Keratinocyte (primary cell): ENCODE results near the gene SALL2. TPM values are rescaled to one million over a fixed set of nuclear protein-coding genes. Genes with fewer than 3 reads are reported as not detected.

Source experiments
- DNase-seq: peaks from one replicate; pipeline ENCODE4 v3.0.0-alpha.2; 2011; ENCODE audit warnings: low read depth, missing footprints, low spot score
- FAIRE-seq: peaks from 2 replicates; lab custom pipeline; 2011; peaks lifted over from hg19 to GRCh38; lab: Jason Lieb, UNC
- H2AFZ ChIP-seq: 2 replicates; pipeline ENCODE4 v1.6.0; 2012; ENCODE audit warnings: low read length, control low read depth, inconsistent platforms; ENCODE audit not compliant: control insufficient read depth
- H3K27ac ChIP-seq: 2 replicates; pipeline ENCODE4 v1.5.1; 2011; ENCODE audit warnings: low read length; ENCODE audit not compliant: control insufficient read depth, insufficient read depth
- H3K27me3 ChIP-seq: 3 replicates; pipeline ENCODE4 v1.6.0; 2011; ENCODE audit warnings: low read length; ENCODE audit not compliant: control insufficient read depth, insufficient read depth; ENCODE audit errors: extremely low read depth
- H3K36me3 ChIP-seq, 2 experiments: 2 replicates in 1 of 2; 3 replicates in 1 of 2; pipeline ENCODE4 v1.5.1; 2011; ENCODE audit warnings: low read length in 2 of 2, mild to moderate bottlenecking in 1 of 2; ENCODE audit not compliant: control insufficient read depth in 2 of 2, insufficient read depth in 2 of 2; ENCODE audit errors: extremely low read depth in 1 of 2
- H3K4me1 ChIP-seq: 3 replicates; pipeline ENCODE4 v1.5.1; 2011; ENCODE audit warnings: low read length; ENCODE audit not compliant: control insufficient read depth, insufficient read depth; ENCODE audit errors: extremely low read depth
- H3K4me2 ChIP-seq: 3 replicates; pipeline ENCODE4 v1.6.0; 2011; ENCODE audit warnings: low read depth, low read length; ENCODE audit not compliant: control insufficient read depth, insufficient read depth; ENCODE audit errors: extremely low read depth
- H3K4me3 ChIP-seq, 3 experiments: fragments of 200-600 bp in 1 of 3; sonication (generic) in 1 of 3; 2 replicates in 2 of 3; 3 replicates in 1 of 3; pipeline ENCODE4 v1.5.1; 2011 to 2016; ENCODE audit warnings: low read length in 3 of 3, mild to moderate bottlenecking in 3 of 3, control low read depth in 2 of 3, inconsistent platforms in 1 of 3, low read depth in 1 of 3, mixed read lengths in 1 of 3, mixed run types in 1 of 3, moderate library complexity in 1 of 3; ENCODE audit not compliant: control insufficient read depth in 2 of 3, insufficient read depth in 2 of 3; ENCODE audit errors: extremely low read depth in 1 of 3
- H3K79me2 ChIP-seq: 2 replicates; pipeline ENCODE4 v1.6.0; 2012; ENCODE audit warnings: low read length; ENCODE audit not compliant: control insufficient read depth, insufficient read depth
- H3K9ac ChIP-seq: 3 replicates; pipeline ENCODE4 v1.6.0; 2011; ENCODE audit warnings: low read length; ENCODE audit not compliant: control insufficient read depth, insufficient read depth; ENCODE audit errors: extremely low read depth
- H3K9me1 ChIP-seq: 3 replicates; pipeline ENCODE4 v1.6.0; 2011; ENCODE audit warnings: low read length; ENCODE audit not compliant: control insufficient read depth, insufficient read depth; ENCODE audit errors: extremely low read depth
- H3K9me3 ChIP-seq: 2 replicates; pipeline ENCODE4 v1.5.1; 2012; ENCODE audit warnings: low read depth, low read length; ENCODE audit not compliant: control insufficient read depth
- H4K20me1 ChIP-seq: 3 replicates; pipeline ENCODE4 v1.6.0; 2011; ENCODE audit warnings: low read length; ENCODE audit not compliant: control insufficient read depth, insufficient read depth; ENCODE audit errors: extremely low read depth
- EZH2 ChIP-seq: IDR thresholded peaks from one replicate; pipeline ENCODE4 v1.6.1; 2012; ENCODE audit warnings: inconsistent platforms, mild to moderate bottlenecking, low read length, moderate library complexity
- dilution Hi-C: fragments of 300-500 bp; cut with MboI; formaldehyde crosslinking; loops from one replicate; pipeline ENCODE4 v1.7.0; 2020; ENCODE audit warnings: low sequenced_read_pairs; ENCODE audit not compliant: extremely low pct_ligation_motif_present
- polyA plus RNA-seq, 5 experiments: library from polyadenylated mRNA; depleted of rRNA in 3 of 5; stranded (reverse) in 3 of 5; stranded (forward) in 1 of 5; unstranded in 1 of 5; fragments of >200 nt; gene quantifications; 1 replicate in 1 of 5; 2 replicates in 3 of 5; 3 replicates in 1 of 5; pipeline versions ENCODE4 v1.2.1 to v1.2.3, GENCODE V29; 2011 to 2012; ENCODE audit warnings: missing spikeins in 2 of 5, low read depth in 1 of 5, low replicate concordance in 1 of 5
- TF ChIP-seq, protein P1 (sequence below), 3 experiments: IDR thresholded peaks in 1 of 3; conservative IDR thresholded peaks in 1 of 3; optimal IDR thresholded peaks in 1 of 3; 2 replicates in 2 of 3; 3 replicates in 1 of 3; pipeline versions ENCODE3 to v1.5.1; 2011; ENCODE audit warnings: low read length in 3 of 3, mild to moderate bottlenecking in 3 of 3, moderate library complexity in 2 of 3, control low read depth in 1 of 3, inconsistent platforms in 1 of 3; ENCODE audit not compliant: insufficient read depth in 2 of 3; ENCODE audit errors: extremely low read depth in 1 of 3

SALL2 gene
- polyA plus RNA-seq, 1 donor (not counting 4 experiments of a cell fraction or from before 2014, with no cell fraction given) = 0.64 TPM

DNA sequence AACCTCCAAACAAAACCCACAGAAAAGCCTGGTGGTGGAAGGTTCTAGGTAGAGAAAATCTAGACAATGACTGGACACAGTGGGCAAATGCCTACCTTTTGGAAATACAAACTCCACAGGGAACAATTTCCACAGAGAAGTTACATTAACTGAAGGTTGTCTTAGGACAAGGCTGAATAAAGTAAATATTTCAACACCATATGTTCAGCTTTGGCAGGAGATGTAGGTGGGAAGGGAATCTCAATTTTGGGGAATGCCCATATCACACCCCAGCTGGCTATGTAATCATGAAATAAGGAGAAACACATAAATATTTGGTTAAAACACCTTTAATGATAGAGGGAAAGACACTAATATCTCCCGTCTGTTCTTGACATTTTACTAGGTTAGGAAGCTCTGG, 5.4 kb downstream of the SALL2 start:
- TF ChIP-seq EZH2 = no peak
- TF ChIP-seq, protein P1, sequence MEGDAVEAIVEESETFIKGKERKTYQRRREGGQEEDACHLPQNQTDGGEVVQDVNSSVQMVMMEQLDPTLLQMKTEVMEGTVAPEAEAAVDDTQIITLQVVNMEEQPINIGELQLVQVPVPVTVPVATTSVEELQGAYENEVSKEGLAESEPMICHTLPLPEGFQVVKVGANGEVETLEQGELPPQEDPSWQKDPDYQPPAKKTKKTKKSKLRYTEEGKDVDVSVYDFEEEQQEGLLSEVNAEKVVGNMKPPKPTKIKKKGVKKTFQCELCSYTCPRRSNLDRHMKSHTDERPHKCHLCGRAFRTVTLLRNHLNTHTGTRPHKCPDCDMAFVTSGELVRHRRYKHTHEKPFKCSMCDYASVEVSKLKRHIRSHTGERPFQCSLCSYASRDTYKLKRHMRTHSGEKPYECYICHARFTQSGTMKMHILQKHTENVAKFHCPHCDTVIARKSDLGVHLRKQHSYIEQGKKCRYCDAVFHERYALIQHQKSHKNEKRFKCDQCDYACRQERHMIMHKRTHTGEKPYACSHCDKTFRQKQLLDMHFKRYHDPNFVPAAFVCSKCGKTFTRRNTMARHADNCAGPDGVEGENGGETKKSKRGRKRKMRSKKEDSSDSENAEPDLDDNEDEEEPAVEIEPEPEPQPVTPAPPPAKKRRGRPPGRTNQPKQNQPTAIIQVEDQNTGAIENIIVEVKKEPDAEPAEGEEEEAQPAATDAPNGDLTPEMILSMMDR (optimal IDR thresholded peaks at IDR 0.05 in 1 of 3, IDR thresholded peaks at IDR 0.05 in 1 of 3, conservative IDR thresholded peaks at IDR 0.05 in 1 of 3; ENCODE audit: extremely low read depth in 1 of 3, insufficient read depth in 2 of 3, low read length in 3 of 3) = no peak
- H2AFZ ChIP-seq = no peak overlapping the region
- no peak overlapping the region for H3K9ac ChIP-seq
- H3K27me3 ChIP-seq = peaks cover 3% of the 10 kb centered on the region
- H3K9me3 ChIP-seq = no peaks in the 10 kb centered on the region
- H3K27ac ChIP-seq = no peak overlapping the region
- DNase-seq (no peak), FAIRE-seq (no peak)
- H3K4me1 ChIP-seq = no peaks in the 10 kb centered on the region
- H3K79me2 ChIP-seq = no peaks in the 10 kb centered on the region
- no peaks in the 10 kb centered on the region for H3K9me1 ChIP-seq
- dilution Hi-C loops = no loop called here
- H4K20me1 ChIP-seq = no peaks in the 10 kb centered on the region
- no peak overlapping the region for H3K4me3 ChIP-seq
- H3K4me2 ChIP-seq = no peak overlapping the region
- H3K36me3 ChIP-seq = no peaks in the 10 kb centered on the region

DNA sequence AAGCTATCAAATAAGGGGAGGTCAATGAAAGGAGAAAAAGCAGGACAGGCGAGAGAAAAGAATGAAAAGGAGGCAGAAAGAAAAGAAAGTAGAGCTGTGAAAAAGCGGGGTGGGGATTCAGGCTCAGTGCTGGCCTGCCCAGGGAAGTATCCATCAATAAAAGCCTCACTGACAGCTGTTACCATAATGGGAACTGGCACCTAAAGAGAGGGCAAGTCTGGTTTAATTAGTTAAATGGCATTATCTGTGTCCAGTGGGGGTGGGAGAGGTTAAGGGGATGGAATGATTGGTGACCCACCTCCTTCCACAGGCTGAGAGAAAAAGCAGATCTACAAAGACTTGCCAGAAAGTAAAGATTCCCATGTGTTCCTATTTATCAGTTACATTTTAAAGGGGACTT, 7.4 kb downstream of the SALL2 start:
- Histone ChIP-seq H3K36me3 (no peaks in the 10 kb centered on the region), H3K27ac (no peak overlapping the region), H3K27me3 (peaks cover 3% of the 10 kb centered on the region), H4K20me1 (no peaks in the 10 kb centered on the region), H3K4me3 (no peak overlapping the region), H3K9me1 (no peaks in the 10 kb centered on the region), H3K4me1 (no peaks in the 10 kb centered on the region), H3K9me3 (no peaks in the 10 kb centered on the region), H3K4me2 (no peak overlapping the region), H2AFZ (no peak overlapping the region), H3K9ac (no peak overlapping the region), H3K79me2 (no peaks in the 10 kb centered on the region)
- dilution Hi-C loops = no loop called here
- TF ChIP-seq, protein P1 (optimal IDR thresholded peaks at IDR 0.05 in 1 of 3, IDR thresholded peaks at IDR 0.05 in 1 of 3, conservative IDR thresholded peaks at IDR 0.05 in 1 of 3; ENCODE audit: extremely low read depth in 1 of 3, insufficient read depth in 2 of 3, low read length in 3 of 3) = no peak
- no peak for TF ChIP-seq EZH2
- DNase-seq (no peak), FAIRE-seq (no peak)
